BJ (cell line): ENCODE measurements around the gene SLC35F1. TPM values are rescaled to one million over a fixed set of nuclear protein-coding genes. Genes with fewer than 3 reads are reported as not detected.

Experiments used
- CTCF ChIA-PET: fragments of 350-600 bp; formaldehyde crosslinking; extraction: SDS; loops from one replicate; lab custom pipeline; 2021; ENCODE audit warnings: antibody characterized with exemption, inconsistent platforms; lab: Yijun Ruan, JAX
- POLR2A ChIA-PET: fragments of 300-600 bp; sonication (Branson Sonifier 250); formaldehyde crosslinking; extraction: SDS; loops from one replicate; lab custom pipeline; 2021; ENCODE audit warnings: antibody characterized with exemption; lab: Charles Lee
- DNase-seq: peaks from one replicate; pipeline ENCODE4 v3.0.0-alpha.2; 2011; ENCODE audit warnings: low read depth
- H3K27me3 ChIP-seq: 2 replicates; pipeline ENCODE4 v1.6.0; 2011; ENCODE audit warnings: low read length; ENCODE audit not compliant: control insufficient read depth, insufficient read depth
- H3K36me3 ChIP-seq: 2 replicates; pipeline ENCODE4 v1.5.1; 2011; ENCODE audit warnings: low read length; ENCODE audit not compliant: control insufficient read depth, insufficient read depth
- H3K4me3 ChIP-seq: 2 replicates; pipeline ENCODE4 v1.5.1; 2011; ENCODE audit warnings: low read depth, mild to moderate bottlenecking, control low read depth, low read length
- CTCF ChIP-seq: IDR thresholded peaks from 2 replicates; pipeline ENCODE4 v1.5.1; 2011; ENCODE audit warnings: low read depth, mild to moderate bottlenecking, control low read depth, inconsistent platforms, low read length, moderate library complexity; ENCODE audit not compliant: insufficient read depth
- polyA plus RNA-seq: library from polyadenylated mRNA; depleted of rRNA; stranded (reverse); fragments of >200 nt; gene quantifications from 2 replicates; pipeline ENCODE4 v1.2.3, GENCODE V29; 2011

The SLC35F1 gene
- polyA plus RNA-seq, 1 experiment = not detected

- H3K4me3 ChIP-seq = no peak overlapping the region
- ChIA-PET CTCF (no interaction called here), POLR2A (no interaction called here)
- no peaks in the 10 kb centered on the region for H3K27me3 ChIP-seq
- no peak for TF ChIP-seq CTCF
- no peaks in the 10 kb centered on the region for H3K36me3 ChIP-seq
- no peak for DNase-seq
These were observed 193.7 kb downstream of the SLC35F1 start for GRCh38 chr6:118100717-118101116.

- ChIA-PET CTCF (no interaction called here), POLR2A (no interaction called here)
- no peak for DNase-seq
- TF ChIP-seq CTCF = no peak
- Histone ChIP-seq H3K27me3 (no peaks in the 10 kb centered on the region), H3K36me3 (no peaks in the 10 kb centered on the region), H3K4me3 (no peak overlapping the region)
These were observed 194.2 kb downstream of the SLC35F1 start for GRCh38 chr6:118101220-118101619.

GRCh38 chr6:118101831-118102345 lies 194.8 kb downstream of the SLC35F1 start:
- Histone ChIP-seq H3K36me3 (no peaks in the 10 kb centered on the region), H3K27me3 (no peaks in the 10 kb centered on the region), H3K4me3 (no peak overlapping the region)
- ChIA-PET POLR2A (no interaction called here), CTCF (no interaction called here)
- no peak for DNase-seq
- no peak for TF ChIP-seq CTCF

- DNase-seq = no peak
- CTCF ChIA-PET = interaction anchor here (2.0 kb wide), 1 partner anchor 12 kb away, joined by 6 read pairs; no protein-coding TSS in a partner anchor
- Histone ChIP-seq H3K27me3 (no peaks in the 10 kb centered on the region), H3K36me3 (no peaks in the 10 kb centered on the region), H3K4me3 (no peak overlapping the region)
- POLR2A ChIA-PET = no interaction called here
- no peak for TF ChIP-seq CTCF
These were observed 195.3 kb downstream of the SLC35F1 start for GRCh38 chr6:118102401-118102800.

GRCh38 chr6:118103381-118104146 lies 196.5 kb downstream of the SLC35F1 start:
- Histone ChIP-seq H3K4me3 (no peak overlapping the region), H3K27me3 (no peaks in the 10 kb centered on the region), H3K36me3 (no peaks in the 10 kb centered on the region)
- no peak for TF ChIP-seq CTCF
- no peak for DNase-seq
- ChIA-PET POLR2A (no interaction called here), CTCF (interaction anchor here (2.0 kb wide), 1 partner anchor 11 kb away, joined by 6 read pairs; no protein-coding TSS in a partner anchor)
